GM12878 (cell line): Measurements from ENCODE around the gene DNASE2. TPM values are rescaled to one million over a fixed set of nuclear protein-coding genes. Genes with fewer than 3 reads are reported as not detected.

Experiments
- ATAC-seq: fragments of 200-7000 bp; cut with Tn5 transposase; 3 replicates; pipeline ENCODE4 v1.9.1; 2020; ENCODE audit warnings: mild to moderate bottlenecking, moderate library complexity
- BruUV-seq: library from RNA; stranded (reverse); fragments of 400-500 nt; replicated peaks from 2 replicates; lab custom pipeline; 2021; lab: Mats Ljungman, UMichigan
- CTCF ChIA-PET: fragments of 300-600 bp; sonication (Branson Sonifier 250); formaldehyde crosslinking; extraction: SDS; loops from one replicate; lab custom pipeline; 2021; ENCODE audit warnings: inconsistent platforms; lab: Yijun Ruan, JAX
- POLR2A ChIA-PET: fragments of 350-600 bp; formaldehyde crosslinking; extraction: SDS; loops from one replicate; lab custom pipeline; 2021; ENCODE audit warnings: inconsistent platforms; lab: Charles Lee
- RAD21 ChIA-PET: fragments of 300-600 bp; sonication (Branson Sonifier 250); formaldehyde crosslinking; loops from one replicate; lab custom pipeline; 2023; ENCODE audit warnings: antibody characterized with exemption; ENCODE audit not compliant: unreplicated experiment; lab: Charles Lee
- SMC1A ChIA-PET: fragments of 300-600 bp; sonication (Branson Sonifier 250); formaldehyde crosslinking; loops from one replicate; lab custom pipeline; 2023; ENCODE audit not compliant: unreplicated experiment, uncharacterized antibody; lab: Charles Lee
- DNase-seq: peaks from one replicate; pipeline ENCODE4 v3.0.0-alpha.2; 2011; ENCODE audit warnings: low read depth, low spot score
- FAIRE-seq: peaks from 3 replicates; lab custom pipeline; 2011; peaks lifted over from hg19 to GRCh38; lab: Jason Lieb, UNC
- H2AFZ ChIP-seq: 2 replicates; pipeline ENCODE4 v1.6.0; 2011; ENCODE audit warnings: low read depth, low read length, control low read depth; ENCODE audit not compliant: control insufficient read depth
- H3K27ac ChIP-seq: 2 replicates; pipeline ENCODE4 v1.5.1; 2011; ENCODE audit warnings: control low read depth; ENCODE audit not compliant: control insufficient read depth, insufficient read depth
- H3K27me3 ChIP-seq, 2 experiments: replicated peaks in 1 of 2; 2 replicates each; pipeline versions ENCODE4 v1.6.0 to v1.6.1; 2011; ENCODE audit warnings: low read length in 1 of 2; ENCODE audit not compliant: control insufficient read depth in 2 of 2, insufficient read depth in 2 of 2
- H3K36me3 ChIP-seq, 2 experiments: 2 replicates each; pipeline ENCODE4 v1.5.1; 2011; ENCODE audit warnings: low read length in 1 of 2; ENCODE audit not compliant: control insufficient read depth in 2 of 2, insufficient read depth in 2 of 2
- H3K4me1 ChIP-seq: 2 replicates; pipeline ENCODE4 v1.6.1; 2011; ENCODE audit warnings: mild to moderate bottlenecking, low read length, moderate library complexity, mixed read lengths; ENCODE audit not compliant: control insufficient read depth, insufficient read depth
- H3K4me2 ChIP-seq: 2 replicates; pipeline ENCODE4 v1.6.0; 2011; ENCODE audit warnings: control low read depth; ENCODE audit not compliant: control insufficient read depth, insufficient read depth
- H3K4me3 ChIP-seq: fragments of 200-600 bp; sonication (generic); 2 replicates; pipeline ENCODE4 v1.5.1; 2016
- H3K79me2 ChIP-seq: 2 replicates; pipeline ENCODE4 v1.6.0; 2011; ENCODE audit warnings: low read length; ENCODE audit not compliant: control insufficient read depth, insufficient read depth
- H3K9ac ChIP-seq: 2 replicates; pipeline ENCODE4 v1.8.0; 2011; ENCODE audit warnings: low read length, control low read depth, mixed read lengths; ENCODE audit not compliant: control insufficient read depth, insufficient read depth
- H3K9me3 ChIP-seq: replicated peaks from 3 replicates; pipeline ENCODE4 v1.5.1; 2011; ENCODE audit warnings: mild to moderate bottlenecking, low read length; ENCODE audit not compliant: control insufficient read depth, insufficient read depth
- H4K20me1 ChIP-seq: 2 replicates; pipeline ENCODE4 v1.6.0; 2011; ENCODE audit not compliant: control insufficient read depth, insufficient read depth
- CREB1 ChIP-seq: IDR thresholded peaks from 2 replicates; pipeline ENCODE4 v1.6.1; 2012; ENCODE audit warnings: low read depth, mild to moderate bottlenecking, inconsistent platforms
- ETV6 ChIP-seq, 2 experiments: fragments of 450-650 bp in 1 of 2; IDR thresholded peaks in 1 of 2; conservative IDR thresholded peaks in 1 of 2; 2 replicates each; pipeline ENCODE4 v1.6.1; 2014; ENCODE audit warnings: antibody characterized with exemption in 1 of 2, borderline replicate concordance in 1 of 2, low read depth in 1 of 2, mild to moderate bottlenecking in 1 of 2, moderate library complexity in 1 of 2
- IKZF1 ChIP-seq: fragments of 450-650 bp; conservative IDR thresholded peaks from 2 replicates; pipeline ENCODE4 v1.6.1; 2017; ENCODE audit warnings: antibody characterized with exemption, mild to moderate bottlenecking
- IRF4 ChIP-seq: IDR thresholded peaks from 2 replicates; pipeline ENCODE4 v1.6.1; 2011; ENCODE audit warnings: low read depth, low read length
- NFXL1 ChIP-seq: fragments of 450-650 bp; IDR thresholded peaks from 2 replicates; pipeline ENCODE4 v1.6.1; 2017; ENCODE audit warnings: antibody characterized with exemption, mild to moderate bottlenecking, borderline replicate concordance
- NFYA ChIP-seq: IDR thresholded peaks from 2 replicates; pipeline ENCODE4 v1.6.1; 2011; ENCODE audit warnings: low read depth, mild to moderate bottlenecking, low read length, improper control_type of control experiment, borderline replicate concordance
- NRF1 ChIP-seq: conservative IDR thresholded peaks from 2 replicates; pipeline ENCODE4 v1.6.1; 2011; ENCODE audit warnings: mild to moderate bottlenecking, low read depth, low read length, improper control_type of control experiment
- PAX8 ChIP-seq: fragments of 450-650 bp; IDR thresholded peaks from 2 replicates; pipeline ENCODE4 v1.6.1; 2017; ENCODE audit warnings: mild to moderate bottlenecking, moderate library complexity
- POLR2AphosphoS5 ChIP-seq: IDR thresholded peaks from 2 replicates; pipeline ENCODE4 v1.6.1; 2011; ENCODE audit warnings: mild to moderate bottlenecking, low read length, inconsistent platforms
- RFX5 ChIP-seq: IDR thresholded peaks from 2 replicates; pipeline ENCODE4 v1.6.1; 2011; ENCODE audit warnings: low read depth, low read length, improper control_type of control experiment
- SPI1 ChIP-seq: IDR thresholded peaks from 2 replicates; pipeline ENCODE4 v1.6.1; 2011; ENCODE audit warnings: low read depth, mild to moderate bottlenecking, low read length, moderate library complexity, borderline replicate concordance; ENCODE audit not compliant: insufficient read depth
- TAF1 ChIP-seq: IDR thresholded peaks from 2 replicates; pipeline ENCODE4 v1.6.1; 2011; ENCODE audit warnings: mild to moderate bottlenecking, low read depth, low read length, borderline replicate concordance
- TBL1XR1 ChIP-seq: IDR thresholded peaks from 2 replicates; pipeline ENCODE4 v1.6.1; 2012; ENCODE audit warnings: low read depth, low read length, improper control_type of control experiment
- USF1 ChIP-seq: IDR thresholded peaks from 2 replicates; pipeline ENCODE4 v1.6.1; 2011; ENCODE audit warnings: borderline replicate concordance, low read depth, mild to moderate bottlenecking, moderate library complexity, mixed read lengths, low read length; ENCODE audit not compliant: insufficient read depth; ENCODE audit errors: extremely low read length
- ZBTB33 ChIP-seq: fragments of 450-650 bp; IDR thresholded peaks from 2 replicates; pipeline ENCODE4 v1.6.1; 2017; ENCODE audit warnings: mild to moderate bottlenecking
- ZNF217 ChIP-seq: fragments of 450-650 bp; IDR thresholded peaks from 2 replicates; pipeline ENCODE4 v1.6.1; 2017; ENCODE audit warnings: antibody characterized with exemption, mild to moderate bottlenecking
- ZNF24 ChIP-seq: fragments of 450-650 bp; IDR thresholded peaks from 2 replicates; pipeline ENCODE4 v1.6.1; 2017; ENCODE audit warnings: antibody characterized with exemption, mild to moderate bottlenecking
- ZNF274 ChIP-seq: IDR thresholded peaks from one replicate; pipeline ENCODE4 v1.8.0; 2011; ENCODE audit not compliant: insufficient read length, insufficient read depth
- WGBS: methylation state at CpG from one replicate; pipeline ENCODE4 v1.1.6; 2016; ENCODE audit warnings: low lambda C conversion rate; ENCODE audit not compliant: insufficient replicate concordance, insufficient coverage; ENCODE audit errors: missing lambda C conversion rate; 5-methylcytosine and 5-hydroxymethylcytosine counted together
- in situ Hi-C: fragments of 300-500 bp; cut with MboI; formaldehyde crosslinking; loops from 9 replicates; pipeline ENCODE4 v1.14.3; 2018; ENCODE audit warnings: mixed read lengths
- intact Hi-C: fragments of 100-400 bp; cut with micrococcal nuclease; formaldehyde crosslinking; loops from one replicate; pipeline ENCODE4 v1.14.2; 2022; ENCODE audit not compliant: unreplicated experiment
- polyA plus RNA-seq, 11 experiments: library from polyadenylated mRNA; depleted of rRNA in 4 of 11; unstranded in 6 of 11; stranded (reverse) in 5 of 11; fragments of >200 nt; fragmentation: Nextera tagmentation in 4 of 11; fragmentation: Illumina TruSeq in 1 of 11; extraction: Ambion mirVana in 4 of 11; extraction: Trizol in 1 of 11; gene quantifications; 1 replicate in 1 of 11; 2 replicates in 10 of 11; pipeline versions ENCODE4 v1.2.1 to v1.2.3, GENCODE V29; 2011 to 2016; ENCODE audit warnings: inconsistent platforms in 2 of 11, missing spikeins in 2 of 11, low read depth in 1 of 11
- total RNA-seq, 4 experiments: library from RNA; depleted of rRNA in 3 of 4; stranded (reverse); fragments of >200 nt in 3 of 4; fragmentation: Illumina TruSeq in 1 of 4; extraction: Trizol in 1 of 4; gene quantifications; 2 replicates each; pipeline versions ENCODE4 v1.2.1 to v1.2.3, GENCODE V29; 2013 to 2021

Gene DNASE2
- total and polyA plus RNA-seq, 10 of the 15 experiments (the other 5 are each of a cell fraction or from before 2014, with no cell fraction given): 4.9 to 32.1 (median 22.0) TPM

- Histone ChIP-seq H3K27ac (no peak overlapping the region), H3K4me2 (no peak overlapping the region), H3K4me1 (peaks cover 5% of the 10 kb centered on the region; the same call in 1 of the 2 replicates), H3K4me3 (no peak overlapping the region), H3K9ac (no peak overlapping the region), H3K36me3 (no peaks in the 10 kb centered on the region), H4K20me1 (no peaks in the 10 kb centered on the region), H2AFZ (no peak overlapping the region), H3K27me3 (no peaks in the 10 kb centered on the region), H3K79me2 (no peaks in the 10 kb centered on the region), H3K9me3 (no peaks in the 10 kb centered on the region)
- in situ Hi-C loops (no loop called here), intact Hi-C loops (no loop called here)
- ChIA-PET SMC1A (interaction anchor here (2.1 kb wide), 1 partner anchor 17 kb away, joined by 5 read pairs; no protein-coding TSS in a partner anchor), RAD21 (interaction anchor here (0.7 to 1.2 kb wide), 3 partner anchors 26 to 229 kb away, joined by 3 to 4 read pairs (median 3); partner anchors contain the start of gene GCDH), CTCF (interaction anchor here (0.7 to 3.8 kb wide), 4 partner anchors 14 to 239 kb away, joined by 3 to 29 read pairs (median 3); no protein-coding TSS in a partner anchor), POLR2A (interaction anchor here (1.1 to 1.8 kb wide), 2 partner anchors 8 to 92 kb away, joined by 3 to 4 read pairs; partner anchors contain the start of gene GADD45GIP1)
- WGBS: 68% methylated on average over 34 of the region's 34 CpGs
- ATAC-seq (no peak), DNase-seq (no peak), FAIRE-seq (no peak)
- no TSS peak for BruUV-seq
- TF ChIP-seq POLR2AphosphoS5: no peak
- no peak for TF ChIP-seq TAF1
- no peak for TF ChIP-seq IKZF1
- TF ChIP-seq IRF4: no peak
- no peak for TF ChIP-seq ZNF217
- TF ChIP-seq ZNF24: no peak
- no peak for TF ChIP-seq RFX5
- no peak for TF ChIP-seq NRF1
- TF ChIP-seq PAX8: no peak
- TF ChIP-seq ETV6 (conservative IDR thresholded peaks at IDR 0.05 in 1 of 2, IDR thresholded peaks at IDR 0.05 in 1 of 2; ENCODE audit: borderline replicate concordance in 1 of 2, low read depth in 1 of 2): no peak
- TF ChIP-seq SPI1: no peak
- no peak for TF ChIP-seq CREB1
- TF ChIP-seq ZBTB33: no peak
- no peak for TF ChIP-seq USF1
- no peak for TF ChIP-seq NFYA
- TF ChIP-seq ZNF274: no peak
- no peak for TF ChIP-seq NFXL1
- TF ChIP-seq TBL1XR1: no peak
Measured at GRCh38 chr19:12864721-12865715, 16.2 kb downstream of the DNASE2 start.
